Keratinocyte (primary cell): Measurements from ENCODE around the gene OR13C3. TPM values are rescaled to one million over a fixed set of nuclear protein-coding genes. Genes with fewer than 3 reads are reported as not detected.

ENCODE experiments used
- DNase-seq: peaks from one replicate; pipeline ENCODE4 v3.0.0-alpha.2; 2011; ENCODE audit warnings: low read depth, missing footprints, low spot score
- FAIRE-seq: peaks from 2 replicates; lab custom pipeline; 2011; peaks lifted over from hg19 to GRCh38; lab: Jason Lieb, UNC
- H2AFZ ChIP-seq: 2 replicates; pipeline ENCODE4 v1.6.0; 2012; ENCODE audit warnings: low read length, control low read depth, inconsistent platforms; ENCODE audit not compliant: control insufficient read depth
- H3K27ac ChIP-seq: 2 replicates; pipeline ENCODE4 v1.5.1; 2011; ENCODE audit warnings: low read length; ENCODE audit not compliant: control insufficient read depth, insufficient read depth
- H3K27me3 ChIP-seq: 3 replicates; pipeline ENCODE4 v1.6.0; 2011; ENCODE audit warnings: low read length; ENCODE audit not compliant: control insufficient read depth, insufficient read depth; ENCODE audit errors: extremely low read depth
- H3K36me3 ChIP-seq, 2 experiments: 2 replicates in 1 of 2; 3 replicates in 1 of 2; pipeline ENCODE4 v1.5.1; 2011; ENCODE audit warnings: low read length in 2 of 2, mild to moderate bottlenecking in 1 of 2; ENCODE audit not compliant: control insufficient read depth in 2 of 2, insufficient read depth in 2 of 2; ENCODE audit errors: extremely low read depth in 1 of 2
- H3K4me1 ChIP-seq: 3 replicates; pipeline ENCODE4 v1.5.1; 2011; ENCODE audit warnings: low read length; ENCODE audit not compliant: control insufficient read depth, insufficient read depth; ENCODE audit errors: extremely low read depth
- H3K4me2 ChIP-seq: 3 replicates; pipeline ENCODE4 v1.6.0; 2011; ENCODE audit warnings: low read depth, low read length; ENCODE audit not compliant: control insufficient read depth, insufficient read depth; ENCODE audit errors: extremely low read depth
- H3K4me3 ChIP-seq, 3 experiments: fragments of 200-600 bp in 1 of 3; sonication (generic) in 1 of 3; 2 replicates in 2 of 3; 3 replicates in 1 of 3; pipeline ENCODE4 v1.5.1; 2011 to 2016; ENCODE audit warnings: low read length in 3 of 3, mild to moderate bottlenecking in 3 of 3, control low read depth in 2 of 3, inconsistent platforms in 1 of 3, low read depth in 1 of 3, mixed read lengths in 1 of 3, mixed run types in 1 of 3, moderate library complexity in 1 of 3; ENCODE audit not compliant: control insufficient read depth in 2 of 3, insufficient read depth in 2 of 3; ENCODE audit errors: extremely low read depth in 1 of 3
- H3K79me2 ChIP-seq: 2 replicates; pipeline ENCODE4 v1.6.0; 2012; ENCODE audit warnings: low read length; ENCODE audit not compliant: control insufficient read depth, insufficient read depth
- H3K9ac ChIP-seq: 3 replicates; pipeline ENCODE4 v1.6.0; 2011; ENCODE audit warnings: low read length; ENCODE audit not compliant: control insufficient read depth, insufficient read depth; ENCODE audit errors: extremely low read depth
- H3K9me1 ChIP-seq: 3 replicates; pipeline ENCODE4 v1.6.0; 2011; ENCODE audit warnings: low read length; ENCODE audit not compliant: control insufficient read depth, insufficient read depth; ENCODE audit errors: extremely low read depth
- H3K9me3 ChIP-seq: 2 replicates; pipeline ENCODE4 v1.5.1; 2012; ENCODE audit warnings: low read depth, low read length; ENCODE audit not compliant: control insufficient read depth
- H4K20me1 ChIP-seq: 3 replicates; pipeline ENCODE4 v1.6.0; 2011; ENCODE audit warnings: low read length; ENCODE audit not compliant: control insufficient read depth, insufficient read depth; ENCODE audit errors: extremely low read depth
- CTCF ChIP-seq, 3 experiments: IDR thresholded peaks in 1 of 3; conservative IDR thresholded peaks in 1 of 3; optimal IDR thresholded peaks in 1 of 3; 2 replicates in 2 of 3; 3 replicates in 1 of 3; pipeline versions ENCODE3 to v1.5.1; 2011; ENCODE audit warnings: low read length in 3 of 3, mild to moderate bottlenecking in 3 of 3, moderate library complexity in 2 of 3, control low read depth in 1 of 3, inconsistent platforms in 1 of 3; ENCODE audit not compliant: insufficient read depth in 2 of 3; ENCODE audit errors: extremely low read depth in 1 of 3
- EZH2 ChIP-seq: IDR thresholded peaks from one replicate; pipeline ENCODE4 v1.6.1; 2012; ENCODE audit warnings: inconsistent platforms, mild to moderate bottlenecking, low read length, moderate library complexity
- dilution Hi-C: fragments of 300-500 bp; cut with MboI; formaldehyde crosslinking; loops from one replicate; pipeline ENCODE4 v1.7.0; 2020; ENCODE audit warnings: low sequenced_read_pairs; ENCODE audit not compliant: extremely low pct_ligation_motif_present
- polyA plus RNA-seq, 5 experiments: library from polyadenylated mRNA; depleted of rRNA in 3 of 5; stranded (reverse) in 3 of 5; stranded (forward) in 1 of 5; unstranded in 1 of 5; fragments of >200 nt; gene quantifications; 1 replicate in 1 of 5; 2 replicates in 3 of 5; 3 replicates in 1 of 5; pipeline versions ENCODE4 v1.2.1 to v1.2.3, GENCODE V29; 2011 to 2012; ENCODE audit warnings: missing spikeins in 2 of 5, low read depth in 1 of 5, low replicate concordance in 1 of 5

The OR13C3 gene
- polyA plus RNA-seq, 1 donor (not counting 4 experiments of a cell fraction or from before 2014, with no cell fraction given), result not detected

- FAIRE-seq, result no peak
- dilution Hi-C loops, result no loop called here
- TF ChIP-seq CTCF (optimal IDR thresholded peaks at IDR 0.05 in 1 of 3, IDR thresholded peaks at IDR 0.05 in 1 of 3, conservative IDR thresholded peaks at IDR 0.05 in 1 of 3; ENCODE audit: extremely low read depth in 1 of 3, insufficient read depth in 2 of 3, low read length in 3 of 3), result no peak
- no peak for TF ChIP-seq EZH2
Observed at GRCh38 chr9:104577263-104577662, 40.6 kb upstream of the OR13C3 start.

GRCh38 chr9:104575456-104575855, 38.8 kb upstream of the OR13C3 start:
- Histone ChIP-seq H3K36me3 (no peaks in the 10 kb centered on the region), H3K4me2 (no peak overlapping the region), H3K9me1 (no peaks in the 10 kb centered on the region), H2AFZ (no peak overlapping the region), H3K9ac (no peak overlapping the region), H3K9me3 (no peaks in the 10 kb centered on the region), H3K4me3 (no peak overlapping the region), H3K4me1 (no peaks in the 10 kb centered on the region), H3K79me2 (no peaks in the 10 kb centered on the region), H4K20me1 (no peaks in the 10 kb centered on the region), H3K27ac (no peak overlapping the region), H3K27me3 (no peaks in the 10 kb centered on the region)
- no peak for TF ChIP-seq CTCF (optimal IDR thresholded peaks at IDR 0.05 in 1 of 3, IDR thresholded peaks at IDR 0.05 in 1 of 3, conservative IDR thresholded peaks at IDR 0.05 in 1 of 3; ENCODE audit: extremely low read depth in 1 of 3, insufficient read depth in 2 of 3, low read length in 3 of 3)
- no peak for TF ChIP-seq EZH2
- FAIRE-seq, result no peak
- no peak for DNase-seq
- dilution Hi-C loops, result no loop called here

More at GRCh38 chr9:104577263-104577662, 40.6 kb upstream of the OR13C3 start:
- Histone ChIP-seq H3K36me3 (no peaks in the 10 kb centered on the region), H4K20me1 (no peaks in the 10 kb centered on the region), H3K79me2 (no peaks in the 10 kb centered on the region), H3K27me3 (no peaks in the 10 kb centered on the region), H3K9ac (no peak overlapping the region), H2AFZ (no peak overlapping the region), H3K9me3 (no peaks in the 10 kb centered on the region), H3K4me2 (no peak overlapping the region), H3K4me1 (no peaks in the 10 kb centered on the region), H3K4me3 (no peak overlapping the region), H3K27ac (no peak overlapping the region), H3K9me1 (no peaks in the 10 kb centered on the region)
- DNase-seq, result no peak
